ES-I3 (cell line): ENCODE results near the gene SVIL.
"Not testable (repeated sequence)": the region's sequence is repeated elsewhere in the genome, so short reads cannot be mapped to it uniquely, and the experiment has no call there.

Source experiments
- H3K36me3 ChIP-seq: 2 replicates; pipeline ENCODE4 v1.6.1; 2013; ENCODE audit warnings: mild to moderate bottlenecking, low read length, control low read depth, moderate library complexity; ENCODE audit not compliant: insufficient read depth
- H3K4me1 ChIP-seq: 2 replicates; pipeline ENCODE4 v1.6.1; 2013; ENCODE audit warnings: mild to moderate bottlenecking, control low read depth, low read length; ENCODE audit not compliant: insufficient read depth
- H3K9ac ChIP-seq: 2 replicates; pipeline ENCODE4 v1.6.1; 2013; ENCODE audit warnings: low read depth, mild to moderate bottlenecking, low read length, moderate library complexity
- H3K9me3 ChIP-seq: 2 replicates; pipeline ENCODE4 v1.6.1; 2013; ENCODE audit warnings: mild to moderate bottlenecking, low read length, moderate library complexity; ENCODE audit not compliant: control insufficient read depth, insufficient read depth

SVIL gene

DNA sequence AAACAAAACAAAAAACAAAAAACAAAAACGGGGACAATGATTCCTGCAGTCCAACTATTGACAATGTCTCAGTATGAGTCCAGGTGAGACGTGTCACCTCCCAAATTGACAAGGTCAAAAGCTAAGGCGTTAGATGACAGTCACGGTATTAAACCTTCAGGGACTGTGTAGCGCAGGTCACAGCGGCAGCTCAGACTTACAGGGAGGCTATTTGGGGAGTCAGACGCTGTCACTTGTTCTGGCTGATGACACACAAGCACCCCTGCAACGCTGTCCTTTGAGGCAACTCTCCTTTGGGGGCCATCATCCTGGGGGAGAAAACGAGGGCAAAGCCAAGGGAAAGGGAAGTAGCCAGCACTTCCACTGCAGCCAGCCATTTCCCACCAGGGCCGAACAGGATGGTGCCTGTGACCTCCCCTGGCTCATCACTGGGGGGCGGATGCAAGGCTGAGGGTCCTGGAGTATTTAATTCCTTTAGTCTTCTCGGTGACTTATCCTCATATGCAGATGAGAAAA lies 55.3 kb downstream of the SVIL start:
- Histone ChIP-seq H3K9me3 (no peaks in the 10 kb centered on the region), H3K36me3 (peaks cover 3% of the 10 kb centered on the region; the same call in 1 of the 2 replicates), H3K9ac (no peak overlapping the region), H3K4me1 (peaks cover 13% of the 10 kb centered on the region)

DNA sequence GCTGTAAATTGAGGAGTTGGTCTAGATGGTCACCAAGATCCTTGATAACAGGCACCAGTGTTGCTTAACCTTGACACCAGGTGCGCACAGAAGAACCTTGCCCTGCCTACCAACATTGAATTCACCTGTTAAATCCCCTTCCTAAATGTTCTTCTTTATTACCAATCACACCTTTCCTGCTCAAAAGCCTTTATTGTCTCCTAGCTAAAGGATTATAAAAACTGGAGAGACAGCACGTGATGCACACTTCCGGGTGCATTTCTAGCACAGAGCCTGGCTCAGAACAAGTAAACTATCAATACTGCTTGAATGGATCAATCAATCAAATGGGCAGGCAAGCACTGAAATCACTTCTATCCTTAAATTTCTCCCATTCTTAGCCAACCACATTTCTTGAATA lies 56.3 kb downstream of the SVIL start:
- Histone ChIP-seq H3K36me3 (no peaks in the 10 kb centered on the region; the same call in 1 of the 2 replicates), H3K9me3 (no peaks in the 10 kb centered on the region), H3K4me1 (peaks cover 13% of the 10 kb centered on the region), H3K9ac (no peak overlapping the region)

DNA sequence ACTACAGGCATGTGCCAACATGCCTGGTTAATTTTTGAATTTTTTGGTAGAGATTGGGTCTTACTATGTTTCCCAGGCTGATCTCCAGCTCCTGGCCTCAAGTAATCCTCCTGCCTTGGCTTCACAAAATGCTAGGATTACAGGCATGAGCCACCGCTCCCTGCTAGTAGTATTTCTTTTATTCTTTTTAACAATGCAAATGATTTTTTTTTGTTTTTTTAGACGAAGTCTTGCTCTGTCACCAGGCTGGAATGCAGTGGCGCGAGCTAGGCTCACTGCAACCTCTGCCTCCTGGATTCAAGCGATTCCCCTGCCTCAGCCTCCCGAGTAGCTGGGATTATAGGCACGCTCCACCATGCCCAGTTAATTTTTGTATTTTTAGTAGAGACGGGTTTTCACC lies 58.1 kb downstream of the SVIL start:
- peaks cover 13% of the 10 kb centered on the region for H3K4me1 ChIP-seq

DNA sequence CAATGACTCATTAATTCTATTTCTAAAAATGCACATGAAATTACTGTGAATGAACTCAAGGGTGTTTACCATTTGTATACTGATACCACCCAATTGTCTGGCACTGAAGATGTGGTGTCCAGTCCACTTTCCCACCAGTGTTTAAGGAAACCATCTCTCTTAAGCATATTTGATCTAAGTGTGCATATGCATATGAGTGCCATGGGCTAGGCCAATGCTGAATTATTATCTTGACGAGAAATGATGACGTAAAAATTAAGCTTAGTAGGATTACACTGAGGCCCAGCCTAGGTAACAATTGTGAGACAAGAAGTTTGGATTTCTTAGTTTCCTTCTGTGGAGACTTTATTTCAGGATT lies 59.7 kb downstream of the SVIL start:
- no peaks in the 10 kb centered on the region for H3K36me3 ChIP-seq
- H3K4me1 ChIP-seq = peaks cover 19% of the 10 kb centered on the region
- no peak overlapping the region for H3K9ac ChIP-seq
- H3K9me3 ChIP-seq = no peaks in the 10 kb centered on the region

More for the DNA sequence above, 58.1 kb downstream of the SVIL start:
- Histone ChIP-seq H3K9me3 (no peaks in the 10 kb centered on the region), H3K9ac (no peak overlapping the region), H3K36me3 (no peaks in the 10 kb centered on the region)

DNA sequence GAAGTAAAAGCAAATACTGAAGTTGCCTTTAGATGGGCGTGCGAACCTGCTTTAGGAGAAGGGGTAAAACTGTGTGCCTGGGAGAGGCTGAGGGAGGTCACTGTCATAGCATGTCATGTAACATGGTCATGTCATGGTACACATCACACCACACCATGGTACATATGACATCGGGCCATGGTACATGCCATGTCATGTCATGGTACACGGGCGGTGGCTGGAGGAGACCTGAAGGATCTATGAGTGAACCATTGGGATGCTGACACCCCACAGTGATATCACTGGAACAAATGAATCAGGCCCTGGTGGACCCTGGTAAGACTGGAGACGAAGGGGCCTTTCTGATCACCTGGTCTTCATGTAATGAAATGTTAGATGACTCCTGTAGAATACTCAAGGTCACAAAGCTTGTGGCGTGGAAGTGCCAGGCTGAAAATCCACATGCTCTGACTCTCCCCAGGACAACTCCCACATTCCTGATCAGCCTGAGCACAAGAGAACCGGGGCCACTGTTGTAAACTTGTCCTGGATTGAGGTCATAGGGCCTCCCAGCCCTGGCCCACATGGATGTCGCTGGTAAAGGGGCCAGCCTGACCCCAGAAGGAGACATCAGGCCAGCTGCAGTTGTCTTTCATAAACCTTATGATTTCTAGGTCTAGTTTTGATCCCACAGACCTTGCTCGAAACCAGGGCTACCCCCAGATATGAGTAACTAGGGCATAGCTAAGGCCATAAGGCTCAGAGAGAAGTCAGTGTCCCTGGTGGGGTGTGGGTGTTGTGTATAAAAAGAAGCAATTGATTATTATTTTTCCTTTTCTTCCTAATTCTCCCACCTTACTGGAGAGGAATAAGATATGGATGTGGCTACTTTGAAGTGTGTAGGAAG lies 60.3 kb downstream of the SVIL start:
- peaks cover 25% of the 10 kb centered on the region for H3K4me1 ChIP-seq
- H3K36me3 ChIP-seq, H3K9ac ChIP-seq, H3K9me3 ChIP-seq: not testable (repeated sequence)

DNA sequence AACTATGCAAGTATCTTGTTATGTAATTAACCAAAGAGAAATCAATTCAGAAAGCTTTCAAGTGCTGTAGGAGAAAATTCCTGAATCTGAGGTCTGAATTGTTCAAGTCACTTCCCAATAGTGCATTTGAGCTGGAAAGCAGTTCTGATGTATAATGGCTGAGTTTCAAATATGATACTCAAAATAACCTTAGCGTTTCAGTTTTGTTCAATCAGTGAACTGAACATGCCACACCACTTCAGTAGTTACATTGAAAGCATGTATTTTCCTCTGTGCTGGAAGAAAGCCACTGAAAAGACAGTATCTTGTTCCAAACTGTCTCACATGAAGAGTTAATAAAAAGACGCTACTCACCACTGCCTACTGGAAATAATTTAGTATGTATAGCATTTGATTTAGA lies 64.5 kb downstream of the SVIL start:
- not testable (repeated sequence) for H3K9me3 ChIP-seq, H3K9ac ChIP-seq, H3K36me3 ChIP-seq
- peaks cover 27% of the 10 kb centered on the region for H3K4me1 ChIP-seq

DNA sequence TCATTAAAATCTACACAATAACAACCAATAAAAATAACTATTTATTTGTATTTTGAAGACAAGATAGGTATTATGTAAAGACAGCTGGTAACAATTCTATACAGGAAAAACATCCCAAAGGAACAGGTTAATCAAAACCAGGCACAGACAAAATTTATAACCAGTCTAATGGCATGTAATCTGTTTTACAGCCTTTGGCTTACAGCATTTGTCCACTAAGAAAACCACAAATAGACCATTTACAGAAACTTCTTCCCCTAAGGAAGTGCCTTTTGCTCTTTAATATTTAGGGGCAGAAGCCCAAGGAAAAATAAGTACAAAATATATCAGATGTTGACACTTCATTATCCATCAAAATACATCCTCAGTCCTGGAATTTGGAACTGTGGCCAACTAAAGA lies 65.0 kb downstream of the SVIL start:
- Histone ChIP-seq H3K4me1 (peaks cover 27% of the 10 kb centered on the region), H3K9ac (no peak overlapping the region), H3K36me3 (no peaks in the 10 kb centered on the region), H3K9me3 (no peaks in the 10 kb centered on the region)

DNA sequence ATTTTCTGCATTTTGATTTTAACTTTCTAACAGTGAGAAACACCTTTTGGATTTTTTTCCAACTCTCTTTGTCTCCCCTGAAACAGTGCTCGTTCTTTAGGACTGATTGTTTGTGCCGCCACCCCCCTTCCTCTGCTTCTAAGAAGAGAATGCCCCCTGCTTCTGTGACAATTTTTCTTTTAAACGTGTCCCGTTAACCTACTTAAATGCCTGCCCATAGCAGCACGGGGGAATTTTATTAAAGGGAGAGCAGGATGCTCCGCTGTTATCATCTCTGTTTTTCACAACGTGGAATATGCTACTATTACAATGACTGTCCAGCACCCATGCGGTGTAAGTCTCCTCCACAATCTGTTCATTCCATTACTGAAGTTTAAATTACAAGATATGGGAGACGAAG lies 67.8 kb downstream of the SVIL start:
- H3K9me3 ChIP-seq = no peaks in the 10 kb centered on the region
- peaks cover 27% of the 10 kb centered on the region for H3K4me1 ChIP-seq
- H3K36me3 ChIP-seq = no peaks in the 10 kb centered on the region
- H3K9ac ChIP-seq = no peak overlapping the region

DNA sequence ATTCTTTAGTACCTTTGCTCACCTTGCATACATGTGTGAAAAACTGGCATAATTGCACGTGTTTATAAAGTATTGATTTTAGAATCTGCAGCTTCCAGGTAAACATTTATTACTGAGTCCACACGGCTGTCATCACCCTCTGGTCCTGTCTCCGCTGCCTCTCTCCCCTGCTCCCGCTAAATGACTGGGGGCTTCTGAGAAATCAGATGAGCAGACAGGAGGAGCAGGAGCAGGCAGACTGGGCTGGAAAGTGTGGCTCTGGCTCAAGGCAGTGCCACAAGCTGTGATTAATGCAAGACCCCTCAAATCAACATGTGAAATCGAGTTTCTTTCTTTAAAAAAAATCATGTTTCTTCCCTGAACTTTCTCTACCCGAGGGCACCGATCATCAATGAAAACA lies 68.6 kb downstream of the SVIL start:
- H3K9me3 ChIP-seq, H3K36me3 ChIP-seq, H3K9ac ChIP-seq: not testable (repeated sequence)
- H3K4me1 ChIP-seq = peaks cover 27% of the 10 kb centered on the region

DNA sequence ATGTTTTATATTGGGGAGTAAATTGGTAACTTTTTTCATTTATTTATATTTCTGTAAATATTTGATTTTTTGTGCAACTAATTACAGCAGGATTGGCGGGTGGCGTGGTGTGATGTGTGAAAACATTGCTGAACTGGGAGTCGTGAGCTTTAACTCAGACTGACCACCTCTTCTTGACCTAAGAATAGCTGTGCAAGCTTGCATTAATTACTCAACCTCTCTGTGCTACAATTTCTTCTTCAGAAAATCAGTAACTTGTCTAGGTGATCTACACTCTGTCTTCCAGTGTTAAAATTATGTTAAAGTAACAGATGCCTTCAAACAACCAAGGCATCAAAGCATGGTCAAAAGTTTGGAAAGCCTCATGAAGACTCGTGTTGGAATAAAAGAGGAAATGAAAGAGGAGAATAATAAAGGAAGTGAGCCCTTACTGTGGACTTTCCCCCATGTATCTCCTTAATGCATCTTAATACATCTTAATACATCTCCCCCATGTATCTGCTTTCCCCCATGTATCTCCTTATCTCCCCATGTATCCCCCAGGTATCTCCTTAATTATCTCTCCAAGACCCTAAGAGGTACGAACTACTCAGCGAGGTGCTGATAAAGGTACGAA lies 71.2 kb downstream of the SVIL start:
- peaks cover 9% of the 10 kb centered on the region for H3K4me1 ChIP-seq
- no peaks in the 10 kb centered on the region for H3K36me3 ChIP-seq
- H3K9ac ChIP-seq = no peak overlapping the region
- no peaks in the 10 kb centered on the region for H3K9me3 ChIP-seq

DNA sequence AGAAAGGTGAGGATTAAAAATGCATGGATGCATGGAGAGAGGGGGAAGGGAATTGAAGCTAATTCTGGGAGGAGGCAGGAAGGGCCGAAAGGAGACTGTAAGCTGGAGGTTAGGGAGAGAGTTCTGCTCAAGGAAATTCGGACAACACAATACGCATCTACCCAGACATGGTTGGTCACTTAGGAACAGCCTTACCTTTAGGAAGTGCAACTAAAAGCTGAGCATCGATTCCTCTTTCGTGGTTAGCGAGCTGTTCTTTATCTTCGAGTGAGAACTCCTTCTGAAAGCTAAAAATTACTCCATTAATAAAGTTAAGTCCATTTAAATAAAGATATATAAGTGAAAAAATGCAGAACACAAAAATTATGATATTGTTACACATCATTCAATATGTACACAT lies 71.8 kb downstream of the SVIL start:
- not testable (repeated sequence) for H3K9ac ChIP-seq, H3K36me3 ChIP-seq, H3K9me3 ChIP-seq, H3K4me1 ChIP-seq

DNA sequence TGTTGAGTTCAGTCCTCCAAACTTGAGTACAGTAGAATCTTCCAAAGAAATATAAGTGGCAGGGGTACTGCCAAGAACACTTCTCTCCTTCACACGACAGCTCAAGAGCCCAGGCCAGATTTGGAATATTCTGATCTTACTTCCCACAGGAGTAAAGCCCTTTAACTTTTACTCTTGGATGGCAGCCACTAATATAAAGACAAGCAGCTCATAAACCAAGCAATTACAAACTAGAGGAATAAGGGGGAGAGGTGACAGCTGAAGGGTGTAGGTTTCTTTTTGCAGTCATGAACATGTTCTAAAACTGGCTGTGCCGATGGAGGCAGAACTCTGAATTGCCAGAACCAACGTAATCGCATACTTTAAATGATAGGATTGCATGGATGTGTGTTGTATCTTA lies 74.8 kb downstream of the SVIL start:
- no peaks in the 10 kb centered on the region; the same call in 1 of the 2 replicates for H3K36me3 ChIP-seq
- H3K4me1 ChIP-seq = peaks cover 17% of the 10 kb centered on the region

DNA sequence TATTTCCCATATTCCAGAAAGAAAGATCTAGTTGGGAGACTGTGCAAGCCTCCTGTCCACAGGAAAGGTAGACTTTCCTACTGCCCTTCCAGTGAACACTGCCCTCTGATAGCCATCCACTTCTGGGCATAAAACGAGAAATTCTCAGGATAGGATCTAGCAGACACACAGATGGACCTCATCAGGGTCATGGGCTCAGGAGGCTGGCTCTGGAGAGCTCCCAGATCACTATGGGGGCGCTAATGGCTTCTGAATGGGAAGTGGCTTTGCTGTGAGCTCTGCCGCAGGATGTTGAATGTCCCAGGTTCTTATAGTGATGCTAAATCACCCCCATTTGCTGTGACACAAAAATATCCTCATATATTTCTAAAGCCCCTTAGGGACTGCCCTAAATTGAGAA lies 77.1 kb downstream of the SVIL start:
- no peaks in the 10 kb centered on the region for H3K9me3 ChIP-seq
- peaks cover 22% of the 10 kb centered on the region for H3K4me1 ChIP-seq
- no peak overlapping the region for H3K9ac ChIP-seq
- H3K36me3 ChIP-seq = no peaks in the 10 kb centered on the region; the same call in 1 of the 2 replicates

More for the DNA sequence above, 74.8 kb downstream of the SVIL start:
- Histone ChIP-seq H3K9me3 (no peaks in the 10 kb centered on the region), H3K9ac (no peak overlapping the region)

DNA sequence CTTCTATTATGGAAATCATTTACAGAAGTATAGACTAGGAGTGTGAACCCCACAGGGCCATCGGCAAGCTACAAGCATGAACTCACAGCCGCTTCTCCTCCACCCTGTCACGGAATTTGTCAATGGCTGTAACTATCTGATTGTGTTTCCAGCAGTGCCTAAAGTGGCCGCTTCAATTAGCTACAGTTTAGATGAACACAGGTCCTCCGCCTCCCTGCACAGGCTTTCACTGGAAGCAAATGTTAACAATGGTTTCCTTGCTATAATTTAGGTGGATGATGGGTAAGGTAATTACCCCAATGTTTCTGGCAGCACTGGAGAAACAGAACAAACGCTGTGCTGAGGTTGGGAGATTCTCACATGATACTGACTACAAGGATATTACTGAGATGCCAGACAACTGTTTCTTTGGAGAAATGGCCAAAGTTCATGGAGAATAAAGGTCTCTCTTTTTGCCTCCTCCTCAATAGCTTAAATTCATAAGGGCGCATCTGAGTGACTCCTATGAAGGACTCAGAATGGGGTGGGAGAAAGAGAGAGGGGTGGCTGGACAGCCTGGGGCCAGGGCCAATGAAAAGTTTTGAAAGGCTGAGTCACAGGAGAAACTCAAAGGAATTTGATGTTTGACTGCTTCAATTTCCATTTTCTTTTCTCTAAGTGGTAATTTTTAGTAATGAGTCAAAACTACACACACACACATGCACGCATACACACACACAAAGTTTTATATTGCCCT lies 78.9 kb downstream of the SVIL start:
- no peak overlapping the region for H3K9ac ChIP-seq
- no peaks in the 10 kb centered on the region for H3K9me3 ChIP-seq
- H3K4me1 ChIP-seq = peaks cover 22% of the 10 kb centered on the region
- H3K36me3 ChIP-seq = peaks cover 3% of the 10 kb centered on the region; the same call in 1 of the 2 replicates
